GM12801 (cell line): ENCODE measurements around the gene CASZ1.

Experiments
- TF ChIP-seq, protein P1 (sequence below): IDR thresholded peaks from one replicate; pipeline ENCODE4 v1.5.1; 2011; ENCODE audit warnings: control low read depth; ENCODE audit not compliant: insufficient read length; ENCODE audit errors: extremely low read depth

CASZ1 gene

DNA sequence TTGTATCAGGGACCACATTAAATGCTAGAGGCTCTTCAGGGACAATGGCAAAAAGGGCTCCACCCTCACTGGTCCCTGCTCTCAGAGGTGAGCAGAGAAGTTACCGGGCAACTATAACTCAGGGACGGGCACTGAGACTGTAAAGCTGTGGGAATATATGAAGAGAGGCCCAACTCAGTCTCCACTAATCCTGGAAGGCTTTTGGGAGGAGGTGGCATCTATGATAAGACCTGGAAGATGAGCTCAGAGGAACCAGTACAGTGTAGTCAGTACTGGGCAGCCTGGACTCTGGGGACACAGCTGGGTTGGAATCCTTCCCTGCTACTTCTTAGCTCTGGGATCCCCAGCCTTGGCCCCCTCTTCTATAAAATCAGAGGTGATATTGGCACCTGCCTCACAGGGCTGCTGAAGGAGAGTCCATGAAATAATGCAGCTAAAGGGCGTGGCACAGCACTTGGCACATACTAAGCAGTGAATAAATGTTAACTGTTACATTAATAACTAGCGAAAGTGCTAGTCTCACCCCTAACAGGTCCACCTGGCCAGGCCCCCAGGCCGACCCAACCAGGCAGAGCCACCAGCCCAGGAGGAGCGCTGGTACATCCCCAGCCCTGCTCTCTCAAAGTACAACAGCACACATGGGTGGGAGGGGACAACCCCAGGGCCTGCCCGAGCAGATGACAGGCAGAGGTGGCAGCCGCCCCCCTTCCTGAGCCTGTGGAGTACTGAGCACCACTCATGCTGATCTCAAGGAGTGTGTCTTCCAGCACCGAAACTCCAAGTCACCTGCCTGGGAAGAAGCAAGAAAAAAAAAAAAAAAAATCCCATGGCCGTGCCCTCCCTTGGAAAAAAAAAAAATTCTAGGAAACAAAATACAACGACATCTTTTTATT lies 62.7 kb downstream of the CASZ1 start:
- TF ChIP-seq, protein P1, sequence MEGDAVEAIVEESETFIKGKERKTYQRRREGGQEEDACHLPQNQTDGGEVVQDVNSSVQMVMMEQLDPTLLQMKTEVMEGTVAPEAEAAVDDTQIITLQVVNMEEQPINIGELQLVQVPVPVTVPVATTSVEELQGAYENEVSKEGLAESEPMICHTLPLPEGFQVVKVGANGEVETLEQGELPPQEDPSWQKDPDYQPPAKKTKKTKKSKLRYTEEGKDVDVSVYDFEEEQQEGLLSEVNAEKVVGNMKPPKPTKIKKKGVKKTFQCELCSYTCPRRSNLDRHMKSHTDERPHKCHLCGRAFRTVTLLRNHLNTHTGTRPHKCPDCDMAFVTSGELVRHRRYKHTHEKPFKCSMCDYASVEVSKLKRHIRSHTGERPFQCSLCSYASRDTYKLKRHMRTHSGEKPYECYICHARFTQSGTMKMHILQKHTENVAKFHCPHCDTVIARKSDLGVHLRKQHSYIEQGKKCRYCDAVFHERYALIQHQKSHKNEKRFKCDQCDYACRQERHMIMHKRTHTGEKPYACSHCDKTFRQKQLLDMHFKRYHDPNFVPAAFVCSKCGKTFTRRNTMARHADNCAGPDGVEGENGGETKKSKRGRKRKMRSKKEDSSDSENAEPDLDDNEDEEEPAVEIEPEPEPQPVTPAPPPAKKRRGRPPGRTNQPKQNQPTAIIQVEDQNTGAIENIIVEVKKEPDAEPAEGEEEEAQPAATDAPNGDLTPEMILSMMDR = no peak

DNA sequence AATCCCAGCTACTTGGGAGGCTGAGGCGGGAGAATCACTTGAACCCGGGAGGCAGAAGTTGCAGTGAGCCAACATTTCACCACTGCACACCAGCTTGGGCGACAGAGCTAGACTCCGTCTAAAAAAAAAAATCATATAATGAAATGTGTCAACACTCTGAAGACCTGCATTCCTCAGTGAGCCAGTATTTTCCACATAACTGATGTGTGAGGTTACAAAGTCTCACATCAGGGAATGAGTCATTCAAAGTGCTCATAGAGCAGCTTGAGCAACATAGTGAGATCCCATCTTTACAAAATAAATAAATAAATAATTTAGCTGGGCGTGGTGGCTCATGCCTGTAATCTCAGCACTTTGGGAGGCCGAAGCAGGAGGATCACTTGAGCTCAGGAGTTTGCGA lies 65.5 kb downstream of the CASZ1 start:
- TF ChIP-seq, protein P1 = no peak

GRCh38 chr1:10728595-10729410 lies 67.6 kb downstream of the CASZ1 start:
- TF ChIP-seq, protein P1 = no peak

DNA sequence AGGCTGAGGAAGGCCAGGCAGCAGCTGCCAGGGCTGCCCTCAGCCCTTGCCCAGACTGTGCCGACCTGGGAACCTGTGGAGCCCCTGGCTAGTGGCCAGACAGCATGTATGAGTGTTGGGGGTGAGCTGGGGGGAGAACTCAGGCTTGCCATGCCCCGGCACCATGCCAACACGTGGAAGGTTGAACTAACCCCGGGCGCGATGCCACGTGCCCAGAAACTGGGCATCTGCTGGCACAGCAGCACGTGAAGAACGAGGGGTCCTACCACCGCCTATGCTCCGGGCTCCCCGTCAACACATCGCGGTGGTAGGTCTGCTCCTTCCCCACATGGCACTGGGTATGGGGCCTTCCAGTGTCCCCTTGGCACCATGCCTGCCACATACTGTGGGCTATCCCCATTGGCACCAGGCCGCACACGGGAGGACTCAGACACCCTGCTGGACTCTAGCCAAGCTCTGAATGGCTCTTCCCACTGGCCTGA lies 68.7 kb downstream of the CASZ1 start:
- TF ChIP-seq, protein P1 = no peak

- TF ChIP-seq, protein P1 = no peak
Observed at GRCh38 chr1:10726355-10726754, 70.1 kb downstream of the CASZ1 start.

DNA sequence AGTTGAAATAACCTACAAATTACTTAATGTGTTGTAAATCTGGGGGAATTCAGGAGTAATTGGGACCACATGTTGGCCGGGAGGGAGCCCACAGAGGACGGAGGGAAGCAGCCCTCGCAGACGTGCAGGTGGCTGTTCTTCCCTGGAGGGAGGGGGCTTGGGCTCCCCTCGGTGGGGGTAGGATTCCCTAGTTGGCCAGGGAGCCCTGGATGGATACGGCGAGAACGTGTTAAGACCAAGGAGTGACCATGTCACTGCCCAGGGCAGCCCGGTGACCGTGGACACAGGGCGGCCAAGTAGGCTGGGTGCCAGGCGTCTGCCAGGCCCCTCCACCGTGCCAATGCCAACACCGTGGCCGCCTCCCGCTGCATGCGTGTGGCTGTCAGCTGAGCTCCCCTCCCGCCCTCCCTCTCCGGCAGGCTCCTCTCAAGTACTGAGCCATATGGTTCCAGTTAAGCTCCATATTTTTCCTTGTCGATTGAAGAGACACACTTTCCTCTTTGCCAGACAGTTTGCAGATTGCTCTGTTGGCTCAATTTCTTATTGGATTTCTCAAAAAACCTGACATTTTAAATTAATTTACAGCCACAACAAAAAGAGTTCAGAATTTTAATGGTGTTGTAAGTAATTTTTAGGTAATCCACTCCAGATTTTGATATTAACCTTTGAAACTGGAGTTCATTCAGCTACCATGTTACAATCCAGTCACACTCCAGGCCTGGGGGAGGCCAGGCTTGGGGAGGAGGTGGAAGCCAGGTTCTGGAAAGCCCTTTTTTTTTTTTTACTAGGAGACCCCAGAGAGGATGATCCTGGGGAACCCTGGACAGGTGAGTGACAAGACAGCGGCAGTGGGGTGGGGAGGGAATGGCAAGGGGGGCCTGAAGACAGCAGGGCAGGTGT lies 71.2 kb downstream of the CASZ1 start:
- TF ChIP-seq, protein P1 = no peak
